ENCODE data around the gene IZUMO1.
"Not testable (repeated sequence)": the region's sequence is repeated elsewhere in the genome, so short reads cannot be mapped to it uniquely, and the experiment has no call there.

The IZUMO1 gene

DNA sequence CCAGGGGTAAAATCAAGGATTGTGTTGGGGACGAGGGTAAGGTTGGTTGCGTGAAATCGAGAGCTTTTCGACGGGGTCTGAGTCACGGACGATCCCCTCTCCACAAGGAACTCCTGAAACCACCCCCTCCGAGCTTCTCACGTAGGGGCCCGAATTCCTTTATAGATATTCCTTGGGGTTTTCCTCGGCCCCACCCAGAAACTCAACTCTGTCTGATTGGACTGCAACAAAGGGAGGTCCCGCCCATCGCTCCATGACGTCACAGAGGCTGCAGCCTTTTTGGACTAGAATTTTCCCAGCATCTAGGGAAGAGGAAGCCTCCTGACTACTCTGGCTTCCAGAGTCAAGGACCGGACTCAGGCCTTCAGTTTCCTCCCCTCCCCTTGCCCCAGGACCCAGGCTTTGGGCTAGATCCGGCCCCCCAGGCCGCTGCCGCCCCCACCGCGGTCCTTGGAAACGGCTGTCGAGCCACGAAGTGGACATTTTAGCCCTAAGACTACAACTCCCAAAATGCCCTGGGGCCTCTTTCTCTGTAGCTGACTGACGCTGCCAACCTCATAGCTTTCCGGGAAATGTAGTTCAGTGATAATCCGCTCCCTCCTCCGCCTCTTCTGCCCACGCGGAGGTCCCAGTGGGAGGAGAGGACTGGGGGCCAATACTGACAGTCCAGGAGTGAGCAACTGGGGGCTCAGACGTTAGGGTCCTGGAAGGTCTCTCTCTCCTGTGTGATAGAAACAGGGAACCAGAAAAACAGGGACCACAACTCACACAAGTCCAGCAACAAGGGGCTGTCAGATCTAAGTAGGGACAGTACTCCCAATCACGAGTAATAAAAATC, at the start of gene IZUMO1:
Gene IZUMO1 (minus strand): TSS at position 172 of the 838 bp plus-strand sequence. CDS start 1,050 bp downstream, outside the sequence.
- peak within 1 kb of the TSS; percentile 67 for H3K4me3 ChIP-seq (ENCODE audit: low read depth, low read length)

GRCh38 chr19:48795685-48796070, 49.0 kb upstream of the IZUMO1 start:
- H3K4me3 ChIP-seq (ENCODE audit: low read depth, low read length), result no peak overlapping the region
- no peak for DNase-seq (ENCODE audit: low read depth)

More for the DNA sequence above, at the start of gene IZUMO1:
- DNase-seq (ENCODE audit: low read depth), result peak; percentile 60

- DNase-seq (ENCODE audit: low read depth), result peak; percentile 73
- peak overlapping the region; percentile 55 for H3K4me3 ChIP-seq (ENCODE audit: low read depth, low read length)
Measured at GRCh38 chr19:48795055-48795684, 48.5 kb upstream of the IZUMO1 start.

- no peak for DNase-seq (ENCODE audit: low read depth)
- H3K4me3 ChIP-seq (ENCODE audit: low read depth, low read length), result no peak overlapping the region
Measured at GRCh38 chr19:48794291-48794690, 47.6 kb upstream of the IZUMO1 start.

DNA sequence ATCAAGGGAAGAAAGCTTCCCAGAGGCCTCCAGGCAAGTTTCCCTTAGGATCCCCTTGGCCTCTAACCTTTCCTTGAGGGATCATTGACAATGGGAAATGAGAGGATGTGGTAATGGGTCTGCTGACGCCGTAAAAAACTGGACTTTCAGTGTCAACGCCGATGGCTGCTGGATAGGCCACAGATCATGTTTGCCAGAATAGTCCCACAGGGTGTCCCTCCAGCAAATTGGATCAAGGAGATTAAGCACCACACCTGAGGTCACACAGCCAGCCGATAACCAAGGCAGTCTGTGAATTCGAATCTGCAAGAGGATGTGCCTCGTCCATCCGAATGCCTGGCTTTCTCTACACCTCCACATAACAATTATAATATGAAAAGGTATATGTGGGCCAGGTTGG, 46.6 kb upstream of the IZUMO1 start:
- no peak for DNase-seq (ENCODE audit: low read depth)

GRCh38 chr19:48787331-48787730, 40.6 kb upstream of the IZUMO1 start:
- not testable (repeated sequence) for H3K4me3 ChIP-seq (ENCODE audit: low read depth, low read length); DNase-seq (ENCODE audit: low read depth)

More for the DNA sequence above, 46.6 kb upstream of the IZUMO1 start:
- no peak overlapping the region for H3K4me3 ChIP-seq (ENCODE audit: low read depth, low read length)

GRCh38 chr19:48786422-48786821, 39.7 kb upstream of the IZUMO1 start:
- DNase-seq (ENCODE audit: low read depth); H3K4me3 ChIP-seq (ENCODE audit: low read depth, low read length): not testable (repeated sequence)

DNA sequence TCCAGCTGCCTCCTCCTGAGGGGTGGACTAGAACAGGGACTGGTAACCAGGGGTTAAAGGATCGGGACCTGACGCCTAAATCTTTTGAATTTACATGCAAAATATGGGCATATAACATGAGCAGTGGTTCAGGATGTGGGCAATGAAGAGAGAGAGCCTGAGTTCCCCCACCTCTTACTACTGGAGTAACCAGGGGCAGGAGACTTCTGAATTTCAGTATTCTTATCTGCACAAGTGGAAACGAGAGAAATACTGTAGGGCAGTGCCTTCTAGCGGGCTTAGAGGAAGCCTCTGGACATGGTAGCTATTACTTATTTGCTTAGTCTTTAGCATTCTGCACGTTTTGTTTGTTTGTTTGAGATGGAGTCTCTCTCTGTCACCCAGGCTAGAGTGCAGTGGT, 37.8 kb upstream of the IZUMO1 start:
- DNase-seq (ENCODE audit: low read depth), result no peak
- no peak overlapping the region for H3K4me3 ChIP-seq (ENCODE audit: low read depth, low read length)

- H3K4me3 ChIP-seq (ENCODE audit: low read depth, low read length), result no peak overlapping the region
- no peak for DNase-seq (ENCODE audit: low read depth)
Measured at GRCh38 chr19:48780631-48781391, 34.1 kb upstream of the IZUMO1 start.

- DNase-seq (ENCODE audit: low read depth), result no peak
- no peak overlapping the region for H3K4me3 ChIP-seq (ENCODE audit: low read depth, low read length)
Measured at GRCh38 chr19:48779636-48780035, 32.9 kb upstream of the IZUMO1 start.

DNA sequence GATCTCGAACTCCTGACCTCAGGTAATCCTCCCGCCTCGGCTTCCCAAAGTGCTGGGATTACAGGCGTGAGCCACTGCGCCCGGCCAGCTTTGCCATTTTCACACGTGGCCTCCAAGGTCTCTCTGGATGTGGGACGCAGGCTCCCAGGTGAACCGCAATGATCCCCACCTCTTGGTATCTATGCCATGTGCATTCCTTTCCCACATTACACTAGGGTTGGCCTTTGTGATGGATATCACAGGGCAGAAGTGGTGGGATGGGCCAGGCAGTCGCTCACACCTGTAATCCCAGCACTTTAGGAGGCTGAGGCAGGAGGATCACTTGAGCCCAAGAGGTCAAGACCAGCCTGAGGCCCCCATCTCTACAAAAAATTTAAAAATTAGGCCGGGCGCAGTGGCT, 31.0 kb upstream of the IZUMO1 start:
- DNase-seq (ENCODE audit: low read depth), result no peak

GRCh38 chr19:48777139-48777538, 30.4 kb upstream of the IZUMO1 start:
- no peak for DNase-seq (ENCODE audit: low read depth)
- no peak overlapping the region for H3K4me3 ChIP-seq (ENCODE audit: low read depth, low read length)

More for the DNA sequence above, 31.0 kb upstream of the IZUMO1 start:
- H3K4me3 ChIP-seq (ENCODE audit: low read depth, low read length), result no peak overlapping the region

GRCh38 chr19:48772503-48772953, 25.8 kb upstream of the IZUMO1 start:
- H3K4me3 ChIP-seq (ENCODE audit: low read depth, low read length), result no peak overlapping the region
- DNase-seq (ENCODE audit: low read depth), result no peak

DNA sequence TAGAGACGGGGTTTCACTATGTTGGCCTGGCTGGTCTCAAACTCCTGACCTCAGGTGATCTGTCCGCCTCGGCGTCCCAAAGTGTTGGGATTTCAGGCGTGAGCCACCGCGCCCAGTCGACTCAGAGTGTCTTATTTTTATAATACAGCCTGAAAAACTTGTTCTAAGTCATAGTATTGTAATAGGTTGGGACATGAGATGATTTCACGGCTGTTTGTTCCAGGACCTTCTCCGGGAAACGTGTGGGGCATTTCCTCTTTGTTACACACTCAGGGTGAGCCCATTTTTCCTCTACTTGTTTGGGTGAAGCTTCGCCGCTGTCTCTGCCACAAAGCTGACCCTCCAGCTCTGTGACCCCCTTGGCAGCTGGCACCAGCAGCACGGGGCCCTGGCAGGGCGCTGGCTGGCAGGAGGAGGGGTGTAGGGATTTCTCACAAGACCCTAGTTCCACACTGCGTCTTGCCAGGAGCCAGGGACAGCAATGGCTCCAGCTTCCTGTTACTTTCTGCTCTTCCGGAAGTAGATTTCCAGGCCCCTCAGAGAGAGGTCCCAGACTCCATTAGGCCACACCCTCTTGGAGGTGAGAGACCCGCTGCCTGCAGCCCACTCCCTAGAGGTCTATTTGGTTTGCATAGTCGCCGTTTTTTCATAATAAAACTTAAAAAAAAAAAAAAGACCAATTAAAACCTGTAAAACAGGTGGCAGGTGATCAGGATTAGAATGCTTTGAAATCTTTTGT, 24.2 kb upstream of the IZUMO1 start:
- no peak for DNase-seq (ENCODE audit: low read depth)
- no peak overlapping the region for H3K4me3 ChIP-seq (ENCODE audit: low read depth, low read length)

DNA sequence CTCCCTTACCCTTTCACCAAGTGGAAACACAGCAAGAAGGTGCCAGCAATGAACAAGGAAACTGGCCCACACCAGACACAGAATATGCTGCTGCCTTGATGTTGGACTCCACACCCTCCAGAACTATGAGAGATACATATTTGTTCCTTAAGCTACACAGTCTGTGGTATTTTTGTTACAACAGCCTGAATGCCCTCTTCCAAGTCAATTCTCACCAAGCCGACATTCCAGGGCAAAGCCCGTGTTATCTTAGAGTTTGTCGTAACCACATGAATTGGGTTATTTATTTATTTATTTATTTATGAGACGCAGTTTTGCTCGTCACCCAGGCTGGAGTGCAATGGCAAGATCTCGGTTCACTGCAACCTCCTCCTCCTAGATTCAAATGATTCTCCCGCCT, 23.6 kb upstream of the IZUMO1 start:
- no peak for DNase-seq (ENCODE audit: low read depth)
- no peak overlapping the region for H3K4me3 ChIP-seq (ENCODE audit: low read depth, low read length)

DNA sequence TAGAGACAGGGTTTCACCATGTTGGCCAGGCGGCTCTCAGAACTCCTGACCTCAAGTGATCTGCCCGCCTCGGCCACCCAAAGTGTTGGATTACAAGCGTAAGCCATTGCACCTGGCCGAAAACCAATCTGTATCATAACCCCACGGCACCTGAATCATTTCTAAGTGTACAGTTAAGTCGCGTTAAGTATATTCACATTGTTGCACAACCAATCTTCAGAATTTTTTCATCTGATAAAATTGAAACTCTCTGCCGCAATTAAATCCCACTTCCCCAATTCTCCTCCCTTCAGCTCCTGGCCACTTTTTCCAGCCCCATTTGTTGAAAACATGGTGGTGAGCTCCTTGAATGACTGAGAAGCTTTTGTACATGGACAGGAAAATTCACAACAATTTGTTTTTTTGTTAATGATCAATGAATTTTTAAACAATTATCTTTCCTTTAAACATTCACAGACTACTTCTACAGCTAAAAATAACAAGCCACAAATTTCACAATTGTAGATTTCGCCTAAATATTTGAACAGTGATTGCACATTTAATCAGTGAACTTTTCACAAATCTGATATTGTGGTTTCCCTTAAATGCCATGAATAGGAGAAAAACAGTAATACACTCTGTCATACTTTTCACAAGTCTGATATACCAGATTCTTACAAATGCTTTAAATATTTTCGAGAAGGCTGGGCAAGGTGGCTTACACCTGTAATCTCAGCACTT, 22.4 kb upstream of the IZUMO1 start:
- H3K4me3 ChIP-seq (ENCODE audit: low read depth, low read length), result no peak overlapping the region
- no peak for DNase-seq (ENCODE audit: low read depth)

DNA sequence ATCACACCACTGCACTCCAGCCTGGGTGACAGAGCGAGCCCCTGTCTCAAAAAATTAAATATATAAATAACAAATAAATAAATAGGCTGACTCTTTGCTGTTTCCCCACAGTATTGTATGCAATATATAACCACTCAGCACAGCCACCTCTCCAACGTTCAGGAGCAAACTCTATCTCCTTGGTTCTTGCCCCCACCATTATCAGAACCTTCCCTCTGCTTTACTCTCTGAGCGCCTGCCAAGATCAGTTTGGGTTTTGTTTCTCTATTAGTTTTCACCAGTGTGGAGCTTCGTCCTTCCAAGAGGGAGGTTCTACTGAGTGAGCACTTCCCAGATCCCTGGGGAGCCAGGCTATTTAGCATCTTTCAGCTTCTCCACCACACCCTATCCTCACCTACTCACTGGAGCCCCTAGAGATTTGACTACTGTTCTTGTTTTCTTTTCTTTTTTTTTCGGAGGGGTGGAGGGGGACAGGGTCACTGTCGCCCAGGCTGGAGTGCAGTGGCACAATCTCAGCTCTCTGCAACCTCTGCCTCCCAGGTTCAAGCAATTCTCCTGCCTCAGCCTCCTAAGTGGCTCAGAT, 21.6 kb upstream of the IZUMO1 start:
- not testable (repeated sequence) for H3K4me3 ChIP-seq (ENCODE audit: low read depth, low read length); DNase-seq (ENCODE audit: low read depth)

DNA sequence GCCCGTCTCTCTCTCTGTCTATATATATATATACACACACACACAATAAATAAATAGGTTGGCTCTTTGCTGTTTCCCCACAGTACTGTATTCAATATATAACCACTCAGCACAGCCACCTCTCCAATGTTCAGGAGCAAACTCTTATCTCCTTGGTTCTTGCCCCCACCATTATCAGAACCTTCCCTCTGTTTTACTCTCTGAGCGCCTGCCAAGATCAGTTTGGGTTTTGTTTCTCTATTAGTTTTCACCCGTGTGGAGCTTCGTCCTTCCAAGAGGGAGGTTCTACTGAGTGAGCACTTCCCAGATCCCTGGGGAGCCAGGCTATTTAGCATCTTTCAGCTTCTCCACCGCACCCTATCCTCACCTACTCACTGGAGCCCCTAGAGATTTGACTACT, 19.1 kb upstream of the IZUMO1 start:
- not testable (repeated sequence) for DNase-seq (ENCODE audit: low read depth); H3K4me3 ChIP-seq (ENCODE audit: low read depth, low read length)
